ENCODE measurements around the gene ACAA2. TPM values are rescaled to one million over a fixed set of nuclear protein-coding genes. Genes with fewer than 3 reads are reported as not detected.
A peak's percentile ranks its signal among the peaks of the same experiment; 100 is the strongest.

The ACAA2 gene, protein sequence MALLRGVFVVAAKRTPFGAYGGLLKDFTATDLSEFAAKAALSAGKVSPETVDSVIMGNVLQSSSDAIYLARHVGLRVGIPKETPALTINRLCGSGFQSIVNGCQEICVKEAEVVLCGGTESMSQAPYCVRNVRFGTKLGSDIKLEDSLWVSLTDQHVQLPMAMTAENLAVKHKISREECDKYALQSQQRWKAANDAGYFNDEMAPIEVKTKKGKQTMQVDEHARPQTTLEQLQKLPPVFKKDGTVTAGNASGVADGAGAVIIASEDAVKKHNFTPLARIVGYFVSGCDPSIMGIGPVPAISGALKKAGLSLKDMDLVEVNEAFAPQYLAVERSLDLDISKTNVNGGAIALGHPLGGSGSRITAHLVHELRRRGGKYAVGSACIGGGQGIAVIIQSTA
- total RNA-seq, result 100 to 1,000 TPM; 118 to 120 TPM

DNA sequence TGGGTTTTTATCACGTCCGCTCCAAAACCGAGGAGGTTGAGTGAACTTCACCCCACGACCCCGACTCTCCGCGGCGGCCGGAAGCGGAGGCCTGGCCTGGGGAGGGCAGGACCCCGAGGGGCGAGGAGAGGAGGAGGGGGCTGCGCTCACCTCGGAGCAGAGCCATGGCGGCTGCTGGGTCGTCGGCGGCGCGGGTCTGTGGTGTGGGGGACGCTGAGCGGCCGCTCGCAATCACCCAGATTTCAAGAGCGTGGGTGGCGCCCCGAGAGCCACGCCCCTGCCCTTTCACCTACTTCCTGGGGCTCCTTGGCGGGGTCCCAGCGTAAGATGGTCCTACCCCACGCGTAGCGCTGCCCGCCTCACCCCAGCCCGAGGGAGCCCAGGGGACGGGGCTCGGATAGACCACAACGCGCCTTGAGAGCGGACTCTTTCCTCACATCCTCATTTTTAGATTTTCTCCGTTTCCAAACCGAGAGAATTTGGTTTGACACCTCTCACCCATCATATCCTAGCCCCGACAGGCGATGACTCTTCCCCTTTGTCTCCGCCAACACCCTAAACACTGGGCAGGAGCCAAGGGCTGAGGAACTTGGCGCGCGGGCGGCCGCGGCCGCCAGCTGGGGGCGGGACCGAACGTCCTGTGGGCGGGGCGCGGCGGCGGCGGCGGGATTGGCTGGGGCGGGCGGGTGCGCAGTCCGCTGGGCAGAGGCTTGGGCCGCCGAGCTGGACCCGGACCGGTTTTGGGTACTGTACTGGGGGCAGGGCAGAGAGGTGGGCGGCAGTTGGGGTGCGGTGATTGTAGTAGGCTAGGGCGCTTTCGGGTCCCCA lies at the start of gene ACAA2:
Gene ACAA2, minus strand, starts transcription at position 215 of the 828 bp plus-strand sequence. Its CDS starts 49 bp downstream, at position 166.
- H3K27me3 Mint-ChIP-seq (ENCODE audit: low read depth), result no peaks in the 10 kb centered on the region

DNA sequence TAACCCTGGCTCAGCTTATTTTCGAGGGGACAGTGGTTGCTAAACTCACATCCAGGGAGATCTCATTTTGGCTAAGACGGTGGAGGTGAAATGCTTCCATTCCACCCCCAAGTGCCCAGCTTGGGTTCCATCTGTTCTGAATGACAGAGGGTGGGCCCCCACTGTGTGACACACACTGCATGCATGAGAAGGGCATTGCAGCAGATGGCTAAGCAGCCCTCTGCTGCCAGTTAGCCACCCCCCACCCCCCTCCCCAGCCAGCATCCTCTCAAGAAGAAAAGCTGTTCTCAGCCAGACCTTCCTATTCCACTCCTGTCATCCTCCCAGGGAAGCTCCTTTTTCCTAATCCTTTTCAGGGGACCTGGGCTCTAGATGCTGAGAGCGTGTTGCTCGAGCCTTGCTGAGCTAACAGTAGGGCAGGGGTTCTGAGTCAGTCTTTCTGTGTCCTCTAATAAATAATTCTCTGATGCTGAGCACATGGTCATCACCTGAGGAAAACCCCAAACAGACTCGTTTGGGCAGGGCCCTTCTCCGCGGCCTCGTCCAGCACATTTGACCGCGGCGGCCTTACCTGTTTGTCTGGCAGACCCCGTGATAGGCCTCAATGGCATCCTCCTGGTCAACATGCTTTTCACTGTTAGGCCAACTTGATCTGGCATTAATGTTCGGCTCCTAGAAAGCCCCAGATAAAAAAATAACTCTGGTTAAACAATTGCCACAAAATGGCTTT lies 49.5 kb upstream of the ACAA2 start:
- no peaks in the 10 kb centered on the region for H3K36me3 Mint-ChIP-seq (ENCODE audit: low read depth)
- no peaks in the 10 kb centered on the region for H3K9me3 Mint-ChIP-seq (ENCODE audit: insufficient read depth)
- H3K4me3 Mint-ChIP-seq, result no peak overlapping the region
- ChIA-PET CTCF (interaction anchor here (0.6 to 7.8 kb wide), 8 partner anchors 10 to 354 kb away, joined by 3 to 61 read pairs (median 4); partner anchors contain the start of gene LIPG), POLR2A (interaction anchor here (0.6 kb wide), 1 partner anchor 50 kb away, joined by 3 read pairs; no protein-coding TSS in a partner anchor)
- DNase-seq, result no peak
- H3K27ac Mint-ChIP-seq, result no peak overlapping the region
- ATAC-seq, result no peak
- H3K27me3 Mint-ChIP-seq (ENCODE audit: low read depth), result peaks cover 2% of the 10 kb centered on the region
- H3K4me1 Mint-ChIP-seq (ENCODE audit: low read depth), result no peaks in the 10 kb centered on the region

More for the DNA sequence above, at the start of gene ACAA2:
- Mint-ChIP-seq H3K4me3 (peak within 1 kb of the TSS; percentile 98), H3K9me3 (ENCODE audit: insufficient read depth) (peaks cover 12% of the 10 kb centered on the region), H3K4me1 (ENCODE audit: low read depth) (peaks cover 62% of the 10 kb centered on the region), H3K27ac (peak within 1 kb of the TSS; percentile 99), H3K36me3 (ENCODE audit: low read depth) (peaks cover 64% of the 10 kb centered on the region)
- peak; percentile 85 for ATAC-seq
- peak; percentile 88 for DNase-seq
- ChIA-PET CTCF (interaction anchor here (0.6 kb wide), 1 partner anchor 9 kb away, joined by 5 read pairs; no protein-coding TSS in a partner anchor), POLR2A (interaction anchor here (0.7 to 1.4 kb wide), 4 partner anchors 27 to 1065 kb away, joined by 3 to 5 read pairs (median 4); partner anchors contain the start of genes C18orf32 and ME2)

DNA sequence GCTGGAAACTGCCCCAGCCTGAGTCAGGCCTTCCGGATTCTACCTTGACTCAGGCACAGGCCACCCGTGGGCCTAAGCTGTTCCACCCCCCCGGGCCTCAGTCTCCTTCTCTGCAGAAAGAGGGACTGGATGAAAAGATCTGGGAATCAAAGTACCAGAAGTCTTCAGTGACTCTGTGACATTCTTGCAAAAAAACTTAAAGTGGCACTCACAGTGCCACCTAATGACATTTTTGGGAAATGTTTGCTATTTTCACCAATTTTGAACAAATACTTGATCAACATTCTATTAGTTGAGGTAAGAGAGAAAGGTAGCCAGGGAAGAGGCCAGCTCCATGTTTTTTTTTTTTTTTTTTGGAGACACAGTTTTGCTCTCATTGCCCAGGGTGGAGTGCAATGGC lies 48.3 kb upstream of the ACAA2 start:
- ChIA-PET CTCF (interaction anchor here (0.7 to 7.8 kb wide), 10 partner anchors 11 to 353 kb away, joined by 3 to 61 read pairs (median 4); partner anchors contain the start of gene LIPG), POLR2A (no interaction called here)
- Mint-ChIP-seq H3K4me3 (no peak overlapping the region), H3K27me3 (ENCODE audit: low read depth) (peaks cover 2% of the 10 kb centered on the region), H3K27ac (no peak overlapping the region), H3K4me1 (ENCODE audit: low read depth) (no peaks in the 10 kb centered on the region), H3K36me3 (ENCODE audit: low read depth) (no peaks in the 10 kb centered on the region), H3K9me3 (ENCODE audit: insufficient read depth) (no peaks in the 10 kb centered on the region)
- ATAC-seq (no peak), DNase-seq (no peak)

DNA sequence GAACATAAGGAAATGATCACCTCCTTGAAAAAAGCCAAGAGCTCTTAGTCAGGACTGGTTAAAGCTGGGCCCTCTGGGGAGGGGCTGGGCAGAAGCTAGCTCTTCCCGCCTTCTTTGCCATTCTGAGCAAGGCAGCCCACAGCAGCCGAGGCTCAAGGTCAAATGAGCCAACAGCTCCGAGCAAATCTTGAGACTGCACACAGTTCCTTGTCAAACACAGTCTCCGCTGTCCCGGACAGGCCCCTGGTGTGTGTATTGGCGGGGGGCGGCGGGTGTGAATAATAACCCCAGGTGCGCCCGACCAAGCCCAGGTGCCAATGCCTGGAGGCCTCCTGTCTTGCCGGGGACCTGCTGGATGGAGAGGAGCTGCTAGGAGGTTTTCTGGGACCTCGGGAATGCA lies 46.4 kb upstream of the ACAA2 start:
- ATAC-seq, result no peak

DNA sequence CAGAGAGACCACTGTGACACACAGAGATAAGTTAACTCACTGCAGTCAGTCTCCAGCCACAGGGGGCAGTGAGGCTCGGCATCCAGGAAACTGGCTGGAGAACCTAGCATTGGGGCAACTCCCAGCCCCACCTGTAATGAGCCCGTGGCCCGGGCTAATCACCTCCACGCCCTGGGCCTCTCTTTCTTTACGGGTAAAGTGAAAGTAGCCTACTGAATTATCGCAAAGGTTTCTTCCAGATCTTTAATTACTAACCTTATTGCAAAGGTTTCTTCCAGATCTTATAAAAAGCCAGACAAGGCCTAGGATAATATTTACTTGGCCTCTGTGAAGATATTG lies 45.7 kb upstream of the ACAA2 start:
- DNase-seq (no peak), ATAC-seq (no peak)
- CTCF ChIA-PET, result interaction anchor here (0.7 to 7.8 kb wide), 23 partner anchors 9 to 498 kb away, joined by 3 to 61 read pairs (median 5); partner anchors contain the start of gene LIPG
- H3K4me3 Mint-ChIP-seq, result no peak overlapping the region
- no peaks in the 10 kb centered on the region for H3K36me3 Mint-ChIP-seq (ENCODE audit: low read depth)
- no peak overlapping the region for H3K27ac Mint-ChIP-seq
- no peaks in the 10 kb centered on the region for H3K27me3 Mint-ChIP-seq (ENCODE audit: low read depth)
- no peaks in the 10 kb centered on the region for H3K9me3 Mint-ChIP-seq (ENCODE audit: insufficient read depth)
- H3K4me1 Mint-ChIP-seq (ENCODE audit: low read depth), result no peaks in the 10 kb centered on the region
- POLR2A ChIA-PET, result interaction anchor here (1.4 kb wide), 1 partner anchor 39 kb away, joined by 3 read pairs; no protein-coding TSS in a partner anchor

More for the DNA sequence above, 46.4 kb upstream of the ACAA2 start:
- H3K27ac Mint-ChIP-seq, result no peak overlapping the region
- no peak overlapping the region for H3K4me3 Mint-ChIP-seq
- H3K4me1 Mint-ChIP-seq (ENCODE audit: low read depth), result no peaks in the 10 kb centered on the region
- ChIA-PET POLR2A (no interaction called here), CTCF (interaction anchor here (1.0 to 7.8 kb wide), 10 partner anchors 38 to 498 kb away, joined by 3 to 61 read pairs (median 8); partner anchors contain the start of gene LIPG)
- H3K27me3 Mint-ChIP-seq (ENCODE audit: low read depth), result no peaks in the 10 kb centered on the region
- no peaks in the 10 kb centered on the region for H3K9me3 Mint-ChIP-seq (ENCODE audit: insufficient read depth)
- DNase-seq, result no peak
- H3K36me3 Mint-ChIP-seq (ENCODE audit: low read depth), result no peaks in the 10 kb centered on the region

DNA sequence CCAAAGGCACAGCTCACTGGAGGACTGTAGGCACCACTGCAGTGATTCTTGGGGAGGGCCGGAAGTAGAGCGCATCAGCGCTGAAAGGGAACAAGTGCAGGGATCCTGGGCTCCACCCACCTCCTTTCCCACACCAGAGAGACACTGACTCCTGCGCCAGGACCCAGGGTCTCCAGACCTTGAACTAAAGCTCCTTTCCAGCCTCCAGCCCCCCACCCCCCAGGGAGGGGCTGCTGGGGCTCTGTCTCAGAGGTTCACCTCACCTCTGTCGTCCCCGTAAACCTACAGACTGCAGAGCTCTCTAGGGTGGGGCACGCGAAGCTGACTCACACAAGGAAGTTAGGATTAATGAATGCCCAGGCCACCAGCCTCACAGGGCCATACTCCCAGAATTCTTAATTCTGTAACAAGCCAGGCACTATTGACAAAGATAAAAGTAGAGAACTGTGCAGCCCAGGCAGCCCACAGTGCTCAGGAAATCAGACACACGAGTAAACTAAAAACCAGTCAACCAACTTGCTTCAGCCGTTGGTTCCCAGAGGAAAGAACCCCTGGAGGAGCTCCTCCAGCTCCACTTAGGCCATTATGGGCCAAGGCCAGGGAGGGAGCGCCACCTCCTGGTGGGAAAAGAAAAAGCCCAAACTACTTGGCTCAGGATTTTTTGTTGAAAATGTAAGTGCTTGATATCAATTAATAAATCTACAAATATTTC lies 45.1 kb upstream of the ACAA2 start:
- DNase-seq, result peak; percentile 71
- Mint-ChIP-seq H3K4me3 (no peak overlapping the region), H3K27ac (no peak overlapping the region), H3K9me3 (ENCODE audit: insufficient read depth) (no peaks in the 10 kb centered on the region), H3K27me3 (ENCODE audit: low read depth) (no peaks in the 10 kb centered on the region), H3K4me1 (ENCODE audit: low read depth) (no peaks in the 10 kb centered on the region), H3K36me3 (ENCODE audit: low read depth) (no peaks in the 10 kb centered on the region)
- ChIA-PET CTCF (interaction anchor here (0.6 to 7.8 kb wide), 25 partner anchors 8 to 499 kb away, joined by 3 to 61 read pairs (median 5); partner anchors contain the start of gene LIPG), POLR2A (interaction anchor here (1.4 kb wide), 1 partner anchor 39 kb away, joined by 3 read pairs; no protein-coding TSS in a partner anchor)
- peak; percentile 47 for ATAC-seq

DNA sequence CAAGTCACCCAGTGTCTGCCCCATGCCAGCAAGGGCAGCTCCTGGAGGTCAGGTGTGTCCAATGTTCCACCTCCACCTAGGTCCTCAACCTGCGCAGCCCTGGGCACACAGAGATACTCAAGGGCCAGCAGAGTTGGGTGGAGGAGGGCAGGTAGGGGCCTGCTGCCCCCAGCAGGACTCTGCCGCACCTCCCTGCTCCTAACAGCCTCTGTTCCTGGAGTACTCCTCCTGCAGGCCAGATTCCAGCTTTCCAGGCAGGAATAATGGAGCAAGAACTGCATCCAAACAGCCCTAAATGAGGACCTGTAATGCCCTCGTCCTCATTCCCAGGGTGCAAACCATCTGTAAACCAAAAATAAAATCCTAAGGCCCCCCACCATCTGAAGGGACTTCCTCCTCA lies 44.4 kb upstream of the ACAA2 start:
- H3K27me3 Mint-ChIP-seq (ENCODE audit: low read depth), result no peaks in the 10 kb centered on the region
- no peak overlapping the region for H3K27ac Mint-ChIP-seq
- ATAC-seq, result no peak
- no peaks in the 10 kb centered on the region for H3K4me1 Mint-ChIP-seq (ENCODE audit: low read depth)
- H3K36me3 Mint-ChIP-seq (ENCODE audit: low read depth), result no peaks in the 10 kb centered on the region
- H3K9me3 Mint-ChIP-seq (ENCODE audit: insufficient read depth), result no peaks in the 10 kb centered on the region
- ChIA-PET POLR2A (interaction anchor here (1.4 kb wide), 1 partner anchor 38 kb away, joined by 3 read pairs; no protein-coding TSS in a partner anchor), CTCF (interaction anchor here (1.0 to 7.8 kb wide), 14 partner anchors 7 to 500 kb away, joined by 3 to 61 read pairs (median 8); partner anchors contain the start of gene LIPG)
- no peak for DNase-seq
- no peak overlapping the region for H3K4me3 Mint-ChIP-seq

DNA sequence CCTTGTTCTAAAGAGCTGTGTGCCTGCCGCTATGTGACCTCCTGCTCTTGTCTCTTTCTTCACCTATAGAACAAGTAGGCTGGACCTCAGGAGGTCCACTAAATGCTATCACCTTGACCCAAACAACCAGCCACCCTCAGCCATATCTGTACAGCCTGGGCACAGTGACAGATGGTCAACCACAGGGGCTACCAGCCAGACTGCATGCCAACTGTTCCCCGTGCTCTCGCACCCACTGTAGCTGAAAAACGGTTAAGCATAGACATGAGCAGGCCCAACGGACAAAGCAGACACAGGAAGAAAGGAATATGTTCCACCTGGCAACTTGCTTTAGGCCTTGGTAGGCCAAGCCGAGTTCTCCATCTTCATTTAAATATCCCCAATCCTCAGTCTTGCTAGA lies 43.2 kb upstream of the ACAA2 start:
- Mint-ChIP-seq H3K4me3 (no peak overlapping the region), H3K4me1 (ENCODE audit: low read depth) (peaks cover 2% of the 10 kb centered on the region), H3K36me3 (ENCODE audit: low read depth) (no peaks in the 10 kb centered on the region), H3K27me3 (ENCODE audit: low read depth) (no peaks in the 10 kb centered on the region), H3K9me3 (ENCODE audit: insufficient read depth) (no peaks in the 10 kb centered on the region), H3K27ac (no peak overlapping the region)
- ATAC-seq (no peak), DNase-seq (no peak)
- ChIA-PET CTCF (interaction anchor here (0.8 to 7.8 kb wide), 3 partner anchors 296 to 392 kb away, joined by 3 to 61 read pairs (median 60); partner anchors contain the start of gene LIPG), POLR2A (no interaction called here)

DNA sequence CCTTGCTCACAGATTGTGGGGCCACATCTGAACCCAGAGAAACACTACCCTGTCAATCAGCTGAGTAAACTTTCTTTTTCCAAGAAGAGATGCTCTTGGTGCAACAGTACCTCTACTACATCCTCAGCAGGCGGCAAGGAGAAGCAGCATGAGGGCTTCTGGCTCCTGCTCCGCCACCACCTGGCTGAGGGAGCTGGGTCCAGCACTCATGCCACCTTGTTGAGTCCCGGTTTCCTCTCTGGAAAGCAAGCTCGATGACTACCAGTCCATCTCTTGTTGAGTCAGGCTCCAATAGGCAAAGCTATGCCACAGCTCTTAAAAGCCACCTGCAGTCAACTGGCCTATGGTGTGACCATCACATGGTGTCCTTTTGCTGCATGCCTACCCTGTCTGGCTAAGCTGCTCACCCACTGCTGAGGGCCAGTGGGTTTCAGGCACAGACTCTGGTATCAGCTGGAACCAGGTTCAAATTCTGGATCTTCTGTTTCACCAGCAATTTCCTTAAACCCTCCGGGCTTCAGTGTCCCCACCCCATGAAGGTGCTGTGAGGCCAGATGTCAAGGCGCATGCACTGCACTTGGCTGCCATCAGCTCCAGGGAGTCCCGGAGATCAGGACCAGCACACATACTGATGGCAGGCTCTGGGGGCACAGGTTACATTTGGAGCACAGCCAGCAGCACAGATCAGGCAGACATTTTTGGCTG lies 42.5 kb upstream of the ACAA2 start:
- no peak for DNase-seq
- no peak for ATAC-seq
- Mint-ChIP-seq H3K4me3 (no peak overlapping the region), H3K4me1 (ENCODE audit: low read depth) (peaks cover 3% of the 10 kb centered on the region), H3K27ac (no peak overlapping the region), H3K9me3 (ENCODE audit: insufficient read depth) (no peaks in the 10 kb centered on the region), H3K27me3 (ENCODE audit: low read depth) (no peaks in the 10 kb centered on the region), H3K36me3 (ENCODE audit: low read depth) (no peaks in the 10 kb centered on the region)
- CTCF ChIA-PET, result interaction anchor here (0.8 to 7.8 kb wide), 4 partner anchors 36 to 391 kb away, joined by 3 to 60 read pairs (median 4); partner anchors contain the start of gene LIPG
- POLR2A ChIA-PET, result no interaction called here

DNA sequence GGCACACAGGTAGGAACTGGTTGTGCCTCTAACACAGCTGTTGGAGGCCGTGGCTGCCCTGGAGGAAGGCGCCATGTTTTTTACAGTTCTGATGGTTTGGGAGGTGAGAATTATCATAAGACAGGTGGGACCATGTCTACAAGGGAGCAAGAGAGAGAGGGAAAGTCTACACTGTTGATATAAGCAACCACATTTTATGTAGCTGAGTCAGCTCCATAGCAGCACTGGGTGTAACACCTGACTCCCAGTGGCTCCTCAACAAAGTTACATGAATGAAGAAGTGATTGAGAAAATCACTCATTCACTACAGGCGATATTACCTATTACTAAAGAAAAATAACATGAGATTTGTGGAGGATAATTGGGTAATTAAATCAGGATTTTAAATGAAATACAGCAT lies 41.3 kb upstream of the ACAA2 start:
- POLR2A ChIA-PET, result no interaction called here
- no peaks in the 10 kb centered on the region for H3K36me3 Mint-ChIP-seq (ENCODE audit: low read depth)
- H3K4me3 Mint-ChIP-seq, result no peak overlapping the region
- ATAC-seq, result no peak
- DNase-seq, result no peak
- no peaks in the 10 kb centered on the region for H3K27me3 Mint-ChIP-seq (ENCODE audit: low read depth)
- H3K4me1 Mint-ChIP-seq (ENCODE audit: low read depth), result peaks cover 4% of the 10 kb centered on the region
- no peak overlapping the region for H3K27ac Mint-ChIP-seq
- CTCF ChIA-PET, result interaction anchor here (1.0 to 1.6 kb wide), 2 partner anchors 35 to 344 kb away, joined by 4 to 5 read pairs; no protein-coding TSS in a partner anchor
- no peaks in the 10 kb centered on the region for H3K9me3 Mint-ChIP-seq (ENCODE audit: insufficient read depth)

Data from activated CD8-positive, alpha-beta T cell treated with anti-CD3 and anti-CD28 coated beads, Interleukin-2, amount 10 ng/mL, durations not matched to agents 7 days and 5 days (primary cell).